HepG2 (cell line): ENCODE results near the gene PLCXD3. TPM values are rescaled to one million over a fixed set of nuclear protein-coding genes. Genes with fewer than 3 reads are reported as not detected.

Source experiments
- ATAC-seq: fragments of 200-7000 bp; cut with Tn5 transposase; 3 replicates; pipeline ENCODE4 v1.9.1; 2020; ENCODE audit warnings: mild to moderate bottlenecking, moderate library complexity
- BruUV-seq: library from RNA; stranded (reverse); fragments of 400-500 nt; replicated peaks from 2 replicates; lab custom pipeline; 2021; lab: Mats Ljungman, UMichigan
- CTCF ChIA-PET: fragments of 300-600 bp; formaldehyde crosslinking; extraction: SDS; loops from one replicate; lab custom pipeline; 2021; ENCODE audit warnings: low total read pairs, inconsistent platforms, low intra/inter-chr PET ratio; lab: Yijun Ruan, JAX
- POLR2A ChIA-PET: fragments of 350-600 bp; sonication (Branson Sonifier 250); formaldehyde crosslinking; loops from one replicate; lab custom pipeline; 2020; ENCODE audit warnings: antibody characterized with exemption, inconsistent platforms; lab: Yijun Ruan, JAX
- DNase-seq: peaks from one replicate; pipeline ENCODE4 v3.0.0-alpha.2; 2015; ENCODE audit warnings: low spot score
- FAIRE-seq: peaks from 3 replicates; lab custom pipeline; 2011; peaks lifted over from hg19 to GRCh38; lab: Jason Lieb, UNC
- H2AFZ ChIP-seq: one replicate; pipeline ENCODE4 v1.6.1; 2011; ENCODE audit warnings: low read length, inconsistent platforms
- H3K27ac ChIP-seq: fragments of 300-600 bp; 3 replicates; pipeline ENCODE4 v1.8.0; 2011; ENCODE audit warnings: mixed run types, mild to moderate bottlenecking, mixed read lengths, low read length, inconsistent platforms; ENCODE audit not compliant: insufficient read depth; ENCODE audit errors: extremely low read length
- H3K27me3 ChIP-seq, 2 experiments: fragments of 200-600 bp in 1 of 2; 2 replicates in 1 of 2; 3 replicates in 1 of 2; pipeline versions ENCODE4 v1.6.0 to v1.8.0; 2011; ENCODE audit warnings: low read length in 2 of 2, mild to moderate bottlenecking in 2 of 2, moderate library complexity in 2 of 2, inconsistent platforms in 1 of 2; ENCODE audit not compliant: insufficient read depth in 2 of 2, control insufficient read depth in 1 of 2
- H3K36me3 ChIP-seq, 2 experiments: fragments of 200-600 bp in 1 of 2; replicated peaks in 1 of 2; 2 replicates in 1 of 2; 3 replicates in 1 of 2; pipeline versions ENCODE4 v1.5.1 to v1.8.0; 2011; ENCODE audit warnings: low read length in 2 of 2, inconsistent platforms in 1 of 2; ENCODE audit not compliant: insufficient read depth in 2 of 2, control insufficient read depth in 1 of 2
- H3K4me1 ChIP-seq: 2 replicates; pipeline ENCODE4 v1.5.1; 2012; ENCODE audit warnings: low read length, inconsistent platforms; ENCODE audit not compliant: insufficient read depth
- H3K4me2 ChIP-seq: 2 replicates; pipeline ENCODE4 v1.6.0; 2011; ENCODE audit warnings: low read depth, low read length, inconsistent platforms
- H3K4me3 ChIP-seq, 3 experiments: fragments of 200-600 bp in 1 of 3; sonication (generic), shearing (Covaris generic) in 1 of 3; replicated peaks in 1 of 3; 2 replicates each; pipeline ENCODE4 v1.5.1; 2011 to 2016; ENCODE audit warnings: low read length in 3 of 3, inconsistent platforms in 2 of 3, low read depth in 2 of 3, mild to moderate bottlenecking in 2 of 3, control low read depth in 1 of 3, mixed read lengths in 1 of 3; ENCODE audit not compliant: insufficient read depth in 1 of 3
- H3K79me2 ChIP-seq: one replicate; pipeline ENCODE4 v1.6.1; 2011; ENCODE audit warnings: low read length, inconsistent platforms; ENCODE audit not compliant: insufficient read depth
- H3K9ac ChIP-seq: 2 replicates; pipeline ENCODE4 v1.6.0; 2011; ENCODE audit warnings: mild to moderate bottlenecking, low read depth, low read length, inconsistent platforms; ENCODE audit not compliant: insufficient read depth
- H3K9me3 ChIP-seq: 2 replicates; pipeline ENCODE4 v1.5.1; 2012; ENCODE audit warnings: mild to moderate bottlenecking, low read length
- H4K20me1 ChIP-seq: 2 replicates; pipeline ENCODE4 v1.6.0; 2011; ENCODE audit warnings: inconsistent platforms, mild to moderate bottlenecking, low read length, moderate library complexity; ENCODE audit not compliant: insufficient read depth
- ATAD3A ChIP-seq: sonication (generic); formaldehyde crosslinking; IDR thresholded peaks from 2 replicates; pipeline ENCODE4 v1.4.0; 2020; ENCODE audit warnings: missing genetic modification reagents
- ATRX ChIP-seq: sonication (generic); formaldehyde crosslinking; IDR thresholded peaks from 2 replicates; pipeline ENCODE4 v1.4.0; 2020; ENCODE audit warnings: missing genetic modification reagents, borderline replicate concordance
- NFRKB ChIP-seq: fragments of 450-650 bp; IDR thresholded peaks from 2 replicates; pipeline ENCODE4 v1.6.1; 2017
- WIZ ChIP-seq: sonication (generic); formaldehyde crosslinking; IDR thresholded peaks from 2 replicates; pipeline ENCODE4 v1.5.1; 2020; ENCODE audit warnings: mild to moderate bottlenecking, missing genetic modification reagents
- XBP1 ChIP-seq: sonication (generic); formaldehyde crosslinking; IDR thresholded peaks from 2 replicates; pipeline ENCODE4 v1.5.0; 2020; ENCODE audit warnings: missing genetic modification reagents
- ZBTB3 ChIP-seq: sonication (generic); formaldehyde crosslinking; IDR thresholded peaks from 2 replicates; pipeline ENCODE4 v1.4.0; 2020; ENCODE audit warnings: low read depth, mild to moderate bottlenecking, moderate library complexity, missing genetic modification reagents, borderline replicate concordance
- ZNF367 ChIP-seq: sonication (generic); formaldehyde crosslinking; IDR thresholded peaks from 2 replicates; pipeline ENCODE4 v1.4.0; 2020; ENCODE audit warnings: missing genetic modification reagents, borderline replicate concordance
- ZNF512B ChIP-seq: sonication (generic); formaldehyde crosslinking; IDR thresholded peaks from 2 replicates; pipeline ENCODE4 v1.5.1; 2020; ENCODE audit warnings: missing genetic modification reagents, mild to moderate bottlenecking, borderline replicate concordance
- ZNF546 ChIP-seq: sonication (generic); formaldehyde crosslinking; conservative IDR thresholded peaks from 2 replicates; pipeline ENCODE4 v1.8.1; 2023; ENCODE audit warnings: mild to moderate bottlenecking, missing genetic modification reagents
- WGBS: methylation state at CpG from one replicate; pipeline ENCODE4 v1.1.6; 2017; ENCODE audit warnings: low lambda C conversion rate; 5-methylcytosine and 5-hydroxymethylcytosine counted together
- in situ Hi-C: cut with HindIII; loops from 2 replicates; pipeline ENCODE4 v1.10.0; 2017; ENCODE audit warnings: low pct_unique_long_range_greater_than_20kb; ENCODE audit not compliant: extremely low pct_ligation_motif_present
- intact Hi-C: fragments of 100-400 bp; cut with micrococcal nuclease; formaldehyde crosslinking; loops from one replicate; pipeline ENCODE4 v1.10.0; 2022; ENCODE audit not compliant: unreplicated experiment
- polyA plus RNA-seq, 8 experiments: library from polyadenylated mRNA; depleted of rRNA in 3 of 8; stranded (reverse) in 7 of 8; unstranded in 1 of 8; fragments of >200 nt; fragmentation: Illumina TruSeq in 4 of 8; extraction: Trizol in 4 of 8; gene quantifications; 2 replicates each; pipeline versions ENCODE4 v1.2.1 to v1.2.3, GENCODE V29; 2011 to 2016; ENCODE audit warnings: low read depth in 4 of 8, missing spikeins in 1 of 8, mixed read lengths in 1 of 8; ENCODE audit not compliant: insufficient read depth in 1 of 8
- total RNA-seq, 5 experiments: library from RNA; depleted of rRNA; stranded (reverse); fragments of >200 nt; fragmentation: Illumina TruSeq; extraction: Trizol; gene quantifications; 2 replicates each; pipeline ENCODE4 v1.2.3, GENCODE V29; 2016; ENCODE audit warnings: low read depth in 1 of 5

The PLCXD3 gene
- total and polyA plus RNA-seq, 2 of the 13 experiments (the other 11 are each of a cell fraction or from before 2014, with no cell fraction given) = not detected

- CTCF ChIA-PET = no interaction called here
- WGBS = 21% methylated on average over 12 of the region's 12 CpGs
- intact Hi-C loops (no loop called here), in situ Hi-C loops (no loop called here)
- Histone ChIP-seq H2AFZ (no peak overlapping the region), H3K4me3 (no peak overlapping the region), H3K4me1 (no peaks in the 10 kb centered on the region), H3K36me3 (no peaks in the 10 kb centered on the region), H3K4me2 (no peak overlapping the region), H3K9me3 (no peaks in the 10 kb centered on the region), H3K79me2 (no peaks in the 10 kb centered on the region), H3K9ac (no peak overlapping the region), H3K27me3 (no peaks in the 10 kb centered on the region; a peak in 2 of 5 replicates), H4K20me1 (no peaks in the 10 kb centered on the region), H3K27ac (no peak overlapping the region)
- DNase-seq (no peak), FAIRE-seq (no peak), ATAC-seq (no peak)
- no TSS peak for BruUV-seq
- TF ChIP-seq ZBTB3 (CRISPR knock-in tag) (no peak), ZNF512B (no peak), ZNF367 (CRISPR knock-in tag) (no peak)
- POLR2A ChIA-PET = no interaction called here
Measured at GRCh38 chr5:41281215-41281810, 229.1 kb downstream of the PLCXD3 start.

DNA sequence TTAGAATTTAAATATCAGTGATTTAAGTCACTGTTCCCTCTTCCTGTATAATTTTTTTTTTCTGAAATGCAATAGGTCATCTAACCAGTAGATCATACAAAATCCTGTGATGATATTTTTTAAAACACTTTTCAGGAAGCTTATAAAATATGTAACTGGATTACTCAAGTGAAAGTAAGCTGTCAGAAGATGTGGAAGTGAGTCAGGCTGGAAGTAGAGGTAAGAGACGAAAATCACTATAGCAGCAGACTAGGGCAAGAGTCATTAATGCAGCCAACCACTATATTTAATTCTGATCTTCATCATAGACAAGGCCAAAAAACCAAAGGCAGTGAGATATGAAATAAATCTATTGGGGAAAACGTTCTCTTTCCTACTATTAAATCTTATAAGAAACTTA is 231.4 kb downstream of the PLCXD3 start:
- DNase-seq = no peak
- H3K27me3 ChIP-seq = no peaks in the 10 kb centered on the region; a peak in 2 of 5 replicates
- H2AFZ ChIP-seq = no peak overlapping the region
- no peaks in the 10 kb centered on the region for H3K4me1 ChIP-seq
- no peak for ATAC-seq
- H3K4me2 ChIP-seq = no peak overlapping the region
- H3K9me3 ChIP-seq = no peaks in the 10 kb centered on the region
- in situ Hi-C loops (loop anchor here (10.0 kb wide), 1 partner anchor 356 kb away; no protein-coding TSS in a partner anchor), intact Hi-C loops (no loop called here)
- H3K27ac ChIP-seq = no peak overlapping the region
- no TSS peak for BruUV-seq
- H3K9ac ChIP-seq = no peak overlapping the region
- H4K20me1 ChIP-seq = no peaks in the 10 kb centered on the region
- no peaks in the 10 kb centered on the region for H3K79me2 ChIP-seq
- no peak overlapping the region for H3K4me3 ChIP-seq
- ChIA-PET CTCF (no interaction called here), POLR2A (no interaction called here)
- WGBS = 2% methylated on average over 2 of the region's 2 CpGs
- TF ChIP-seq XBP1 (no peak), ATRX (CRISPR knock-in tag) (no peak), WIZ (no peak), ATAD3A (CRISPR knock-in tag) (no peak), NFRKB (no peak), ZNF546 (no peak)
- H3K36me3 ChIP-seq = no peaks in the 10 kb centered on the region
- FAIRE-seq = no peak
